Measurements from ENCODE around the gene SEC22C. TPM values are rescaled to one million over a fixed set of nuclear protein-coding genes. Genes with fewer than 3 reads are reported as not detected.

Gene SEC22C
- total and polyA plus RNA-seq, 2 of the 13 experiments (the other 11 are each of a cell fraction or from before 2014, with no cell fraction given): 20.0 to 40.0 TPM

GRCh38 chr3:42578054-42578453 is 3.7 kb downstream of the SEC22C start:
- Histone ChIP-seq H4K20me1 (ENCODE audit: insufficient read depth, low read length) (no peaks in the 10 kb centered on the region), H3K9me3 (ENCODE audit: low read length) (no peaks in the 10 kb centered on the region), H3K27ac (ENCODE audit: extremely low read length, insufficient read depth, low read length) (no peak overlapping the region), H3K9ac (ENCODE audit: insufficient read depth, low read depth, low read length) (no peak overlapping the region), H2AFZ (ENCODE audit: low read length) (no peak overlapping the region), H3K4me3 (replicated peaks in 1 of 3; ENCODE audit: insufficient read depth in 1 of 3, low read depth in 2 of 3, low read length in 3 of 3) (no peak overlapping the region), H3K27me3 (ENCODE audit: control insufficient read depth in 1 of 2, insufficient read depth in 2 of 2, low read length in 2 of 2) (no peaks in the 10 kb centered on the region), H3K4me2 (ENCODE audit: low read depth, low read length) (no peak overlapping the region), H3K4me1 (ENCODE audit: insufficient read depth, low read length) (peaks cover 26% of the 10 kb centered on the region), H3K36me3 (replicated peaks in 1 of 2; ENCODE audit: control insufficient read depth in 1 of 2, insufficient read depth in 2 of 2, low read length in 2 of 2) (no peaks in the 10 kb centered on the region), H3K79me2 (ENCODE audit: insufficient read depth, low read length) (peaks cover 46% of the 10 kb centered on the region)
- in situ Hi-C loops (cut with HindIII; ENCODE audit: extremely low pct_ligation_motif_present, low pct_unique_long_range_greater_than_20kb): no loop called here
- 95% methylated on average over 4 of the region's 4 CpGs for WGBS (ENCODE audit: low lambda C conversion rate)
- DNase-seq (ENCODE audit: low spot score) (no peak), FAIRE-seq (no peak), ATAC-seq (no peak)
- TF ChIP-seq TCF7L2 (IDR thresholded peaks at IDR 0.05; ENCODE audit: low read depth, low read length): no peak
- no peak for TF ChIP-seq ZBTB7B (CRISPR knock-in tag; IDR thresholded peaks at IDR 0.05)
- no peak for TF ChIP-seq ATF3 (CRISPR knock-in tag; IDR thresholded peaks at IDR 0.05)
- no peak for TF ChIP-seq CEBPG (CRISPR knock-in tag; IDR thresholded peaks at IDR 0.05)
- no peak for TF ChIP-seq ARNTL (CRISPR knock-in tag; IDR thresholded peaks at IDR 0.05)
- no peak for TF ChIP-seq HMGXB3 (CRISPR knock-in tag; IDR thresholded peaks at IDR 0.05; ENCODE audit: borderline replicate concordance)
- no peak for TF ChIP-seq ZNF784 (CRISPR knock-in tag; IDR thresholded peaks at IDR 0.05; ENCODE audit: borderline replicate concordance)
- TF ChIP-seq ZHX1 (CRISPR knock-in tag; IDR thresholded peaks at IDR 0.05; ENCODE audit: low read depth): no peak
- no peak for TF ChIP-seq FLYWCH1 (CRISPR knock-in tag; IDR thresholded peaks at IDR 0.05)
- no peak for TF ChIP-seq ATF5 (CRISPR knock-in tag; IDR thresholded peaks at IDR 0.05; ENCODE audit: low read depth)
- TF ChIP-seq ZNF337 (CRISPR knock-in tag; IDR thresholded peaks at IDR 0.05; ENCODE audit: borderline replicate concordance, low read depth): no peak
- no peak for TF ChIP-seq ZNF282 (IDR thresholded peaks at IDR 0.05; ENCODE audit: partially characterized antibody)
- TF ChIP-seq ZNF670 (CRISPR knock-in tag; IDR thresholded peaks at IDR 0.05; ENCODE audit: borderline replicate concordance): no peak
- TF ChIP-seq TOE1 (CRISPR knock-in tag; IDR thresholded peaks at IDR 0.05): no peak
- TF ChIP-seq ZNF564 (CRISPR knock-in tag; IDR thresholded peaks at IDR 0.05): no peak
- no peak for TF ChIP-seq ZNF557 (CRISPR knock-in tag; IDR thresholded peaks at IDR 0.05)
- BruUV-seq (replicated peaks): no TSS peak
- ChIA-PET CTCF (ENCODE audit: low intra/inter-chr PET ratio, low total read pairs) (no interaction called here), POLR2A (no interaction called here)
- intact Hi-C loops (cut with micrococcal nuclease; ENCODE audit: unreplicated experiment): no loop called here

All from HepG2 (cell line).